Peyer's patch (tissue), 4 donors: Measurements from ENCODE around the gene ADAMTS14.

ENCODE experiments used
- CTCF ChIP-seq, 6 experiments: fragments of 450-650 bp in 4 of 6; fragments of 200-600 bp in 2 of 6; sonication (generic) in 1 of 6; IDR thresholded peaks; one replicate each; pipeline ENCODE4 v1.5.1; 2017 to 2019; ENCODE audit warnings: antibody characterized with exemption in 6 of 6, mild to moderate bottlenecking in 3 of 6, moderate library complexity in 1 of 6
- POLR2A ChIP-seq, 2 donors: fragments of 450-650 bp; IDR thresholded peaks; one replicate each; pipeline ENCODE4 v1.5.1; 2017; ENCODE audit warnings: antibody characterized with exemption in 2 of 2, mild to moderate bottlenecking in 2 of 2, moderate library complexity in 2 of 2

DNA sequence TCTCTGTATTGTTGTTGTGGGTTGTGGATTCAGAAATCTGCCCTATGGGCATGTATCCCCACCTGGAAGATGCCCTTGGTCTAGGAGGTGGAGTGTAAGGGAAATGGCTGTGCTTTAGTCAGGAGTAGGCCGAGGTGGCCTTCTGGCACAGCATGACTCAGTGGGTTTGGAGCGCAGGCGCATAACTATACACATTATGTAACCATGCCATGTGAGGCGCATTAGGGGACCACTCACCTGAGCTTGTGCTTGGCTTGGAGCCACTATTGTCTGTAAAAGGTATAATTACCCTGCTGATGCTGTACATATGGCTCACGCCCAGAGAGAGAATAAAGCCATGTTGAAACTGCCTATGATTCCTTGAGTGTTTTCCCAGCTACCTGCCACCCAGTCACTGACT, 20.6 kb upstream of the ADAMTS14 start:
- no peak for TF ChIP-seq CTCF (IDR thresholded peaks at IDR 0.05)
- no peak for TF ChIP-seq POLR2A (IDR thresholded peaks at IDR 0.05)
